Fibroblast of skin of left biceps (primary cell): Measurements from ENCODE around the gene NKAIN2.

Experiments used
- DNase-seq, 2 experiments: peaks; one replicate each; pipeline ENCODE4 v3.0.0-alpha.2; 2013; ENCODE audit warnings: low read depth in 2 of 2

Gene NKAIN2

DNA sequence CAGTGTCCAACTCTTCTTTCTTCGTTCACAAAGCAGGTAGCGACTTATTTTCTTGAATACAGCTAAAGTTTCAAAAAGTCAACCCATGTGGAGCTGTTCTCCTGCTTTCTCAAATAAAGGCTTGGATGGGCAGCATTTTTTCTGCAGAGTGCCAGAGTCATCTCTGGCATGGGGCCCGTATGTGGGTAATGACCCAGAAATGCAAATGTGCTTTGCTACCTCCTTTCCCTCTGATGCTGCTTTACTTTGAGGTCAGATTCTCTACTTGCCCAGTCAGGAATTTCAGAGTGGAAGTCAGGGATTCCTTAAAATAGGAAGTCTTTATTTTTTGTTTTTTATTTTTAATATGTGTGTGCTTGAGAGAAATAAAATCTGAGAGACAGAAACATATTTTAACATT, 4.9 kb downstream of the NKAIN2 start:
- no peak for DNase-seq

DNA sequence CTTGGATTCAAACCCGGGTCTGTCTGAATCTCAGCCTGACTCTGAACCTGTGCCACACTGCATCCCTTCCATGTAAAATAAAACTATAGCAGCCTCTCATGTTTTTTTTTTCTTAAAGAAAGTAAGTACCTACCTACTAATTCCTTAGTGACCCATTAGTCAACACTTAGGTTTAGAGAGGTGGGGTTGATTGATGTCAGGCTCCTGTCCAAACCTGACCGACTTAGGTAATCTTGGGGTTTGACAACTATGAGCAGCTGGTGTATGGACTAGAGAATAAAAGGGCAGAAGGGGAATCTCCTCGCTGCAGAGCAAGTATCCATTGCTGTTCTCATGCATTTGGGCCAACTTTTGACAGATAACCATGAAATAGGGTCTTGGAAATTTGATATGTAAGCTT, 6.5 kb downstream of the NKAIN2 start:
- no peak for DNase-seq

DNA sequence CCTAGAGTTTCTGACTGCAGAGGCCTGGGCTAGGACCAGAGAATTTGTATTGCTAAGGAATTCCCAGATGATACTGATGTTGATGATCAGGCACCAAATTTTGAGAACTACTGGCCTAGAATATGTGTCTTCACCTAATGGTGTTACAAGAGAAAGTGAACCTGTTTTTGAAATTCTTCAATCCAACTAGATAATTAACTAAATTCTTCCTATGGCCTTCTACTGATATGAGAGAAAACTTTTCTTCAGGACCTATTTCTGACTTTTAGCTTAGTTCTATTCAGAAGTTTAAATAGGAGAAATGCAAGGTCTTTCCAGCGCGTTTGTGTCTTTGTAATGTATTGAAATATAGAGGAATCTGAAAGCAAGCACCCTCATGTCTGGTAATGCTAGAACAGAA, 7.3 kb downstream of the NKAIN2 start:
- DNase-seq = no peak

DNA sequence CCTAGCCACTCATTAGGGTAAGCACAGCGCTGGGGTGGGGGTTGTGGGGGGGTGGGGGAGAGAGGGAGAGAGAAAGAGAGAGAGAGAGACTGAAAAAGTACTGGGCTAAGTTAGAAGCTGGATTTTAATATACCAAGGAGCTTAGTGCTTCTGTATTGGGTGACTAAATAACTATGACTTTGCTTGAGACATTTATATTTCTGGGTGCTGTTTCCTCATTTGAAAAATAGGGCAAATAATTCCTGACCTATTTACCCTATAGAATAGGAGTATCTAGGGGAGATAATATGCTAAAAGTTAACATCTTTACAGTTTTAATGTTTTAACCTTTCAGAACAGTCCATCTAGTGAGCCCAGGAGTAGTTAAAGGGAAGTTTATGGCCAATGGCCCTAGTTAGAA, 7.7 kb downstream of the NKAIN2 start:
- DNase-seq = no peak

DNA sequence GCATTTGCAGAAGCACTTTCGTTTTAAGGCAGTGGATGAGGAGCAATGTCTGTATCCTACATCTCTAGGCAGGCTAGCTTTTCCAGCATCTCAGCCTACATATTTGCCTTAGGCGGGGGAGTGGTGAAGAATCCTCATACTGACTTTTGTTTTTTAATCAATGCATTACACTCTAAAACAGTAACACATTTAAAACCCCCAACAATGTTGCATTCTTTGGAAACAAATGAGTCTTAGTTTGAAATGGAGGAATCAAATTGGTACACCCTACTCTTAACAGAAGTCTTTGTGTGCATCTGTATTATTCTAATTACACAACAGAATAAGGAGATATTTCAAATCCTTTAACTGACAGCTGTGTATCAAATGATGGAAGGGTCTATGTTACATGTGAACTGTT, 9.0 kb downstream of the NKAIN2 start:
- no peak for DNase-seq

DNA sequence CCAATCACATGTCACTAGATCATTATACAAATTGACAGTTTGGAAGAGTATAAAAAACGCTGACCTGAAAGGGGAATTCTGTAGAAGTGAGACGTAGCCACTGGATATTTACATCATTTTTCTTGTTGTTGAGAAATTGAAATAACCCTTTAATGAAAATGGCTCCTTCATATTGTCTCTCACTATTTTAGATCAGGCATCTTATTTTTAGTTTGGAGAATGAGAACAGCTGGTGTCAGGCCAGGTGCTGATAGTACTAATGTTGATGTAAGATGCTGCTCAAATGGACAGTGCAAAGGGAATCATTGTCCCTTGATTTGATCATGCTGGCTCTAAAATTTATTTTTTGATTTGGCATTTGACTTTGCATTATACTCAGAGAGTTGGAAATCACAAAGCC, 17.4 kb downstream of the NKAIN2 start:
- DNase-seq = no peak

DNA sequence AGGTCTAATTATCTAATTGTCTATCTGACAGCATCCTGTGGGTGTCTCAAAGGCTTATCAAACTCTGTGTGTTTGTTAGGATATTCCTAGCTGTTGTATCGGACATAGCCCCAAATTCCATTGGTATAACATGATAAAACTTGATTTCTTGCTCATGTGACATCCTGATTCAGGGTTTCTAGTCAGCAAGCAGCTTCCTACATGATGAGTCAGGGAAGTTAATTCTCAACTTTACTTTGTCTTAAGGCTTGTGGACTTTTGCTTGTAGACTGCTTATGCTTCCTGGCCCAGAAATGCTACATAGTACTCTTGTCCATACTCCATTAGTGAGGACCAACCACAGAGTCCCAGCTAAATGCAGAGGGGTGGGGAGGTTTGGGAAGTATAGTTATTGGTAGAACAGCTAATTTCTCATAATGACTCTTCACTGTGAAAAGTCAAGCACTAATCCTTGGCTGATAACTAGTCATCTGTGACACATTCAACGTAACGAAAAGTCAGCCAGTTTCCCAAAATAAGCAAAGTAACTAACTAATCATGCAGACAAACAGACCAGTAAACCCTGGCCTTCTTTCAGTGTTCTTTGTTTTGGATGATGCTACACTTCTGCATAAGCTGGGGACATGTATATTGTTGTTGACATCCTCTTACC, 25.8 kb downstream of the NKAIN2 start:
- peak; percentile 11 to 17 for DNase-seq

DNA sequence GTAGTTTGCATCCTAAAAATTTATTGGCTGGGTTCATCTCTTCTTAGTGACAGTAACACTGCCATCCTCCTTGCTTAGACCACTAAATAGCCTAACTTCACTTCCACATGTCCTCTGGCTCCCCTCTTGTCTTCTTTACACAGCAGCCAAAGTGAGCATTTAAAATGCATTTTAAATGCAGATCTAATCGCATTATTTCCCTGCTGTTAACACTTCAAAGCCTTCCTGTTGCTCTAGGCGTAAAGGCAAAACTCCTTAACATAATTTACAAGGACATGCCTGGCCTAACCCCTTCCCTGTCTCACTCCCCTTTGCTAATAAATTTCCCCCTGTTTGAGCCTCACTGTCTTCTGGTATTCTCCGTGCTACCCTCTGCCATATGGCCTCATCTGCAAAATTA, 26.5 kb downstream of the NKAIN2 start:
- no peak for DNase-seq

DNA sequence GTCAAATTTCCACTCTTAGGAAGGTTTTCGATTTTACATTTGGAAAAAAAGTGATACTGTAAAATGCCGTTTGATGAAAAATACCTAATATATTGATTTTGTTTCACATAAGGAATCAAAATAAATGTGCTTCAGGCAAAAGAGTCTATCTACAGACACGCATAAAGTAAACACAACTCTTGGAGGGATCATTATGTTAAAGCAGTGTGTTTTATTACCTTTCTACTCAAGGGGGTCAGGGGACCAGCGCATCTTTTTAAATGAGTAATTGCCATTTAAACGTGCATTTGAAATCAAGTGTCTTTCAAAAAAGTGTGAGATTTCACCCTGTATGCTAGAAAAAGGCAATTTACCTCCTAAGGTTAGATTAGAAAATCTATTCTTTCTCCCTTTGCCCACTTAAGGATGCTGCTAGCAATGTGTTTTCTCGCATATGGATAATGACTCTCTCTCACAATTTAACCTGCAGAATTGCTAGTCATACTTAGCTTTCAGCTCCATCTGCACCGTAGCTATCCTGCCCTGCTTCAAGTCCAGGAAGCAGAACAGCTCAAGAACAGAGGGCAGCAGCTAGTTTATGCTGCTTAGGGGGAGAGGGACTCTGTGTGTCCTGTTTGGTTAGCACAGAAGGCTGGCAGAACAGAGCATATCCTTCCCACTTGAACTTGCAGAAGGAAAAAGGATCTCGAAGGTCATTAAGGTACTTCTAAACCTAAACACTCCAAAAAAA, 35.0 kb downstream of the NKAIN2 start:
- DNase-seq = no peak

DNA sequence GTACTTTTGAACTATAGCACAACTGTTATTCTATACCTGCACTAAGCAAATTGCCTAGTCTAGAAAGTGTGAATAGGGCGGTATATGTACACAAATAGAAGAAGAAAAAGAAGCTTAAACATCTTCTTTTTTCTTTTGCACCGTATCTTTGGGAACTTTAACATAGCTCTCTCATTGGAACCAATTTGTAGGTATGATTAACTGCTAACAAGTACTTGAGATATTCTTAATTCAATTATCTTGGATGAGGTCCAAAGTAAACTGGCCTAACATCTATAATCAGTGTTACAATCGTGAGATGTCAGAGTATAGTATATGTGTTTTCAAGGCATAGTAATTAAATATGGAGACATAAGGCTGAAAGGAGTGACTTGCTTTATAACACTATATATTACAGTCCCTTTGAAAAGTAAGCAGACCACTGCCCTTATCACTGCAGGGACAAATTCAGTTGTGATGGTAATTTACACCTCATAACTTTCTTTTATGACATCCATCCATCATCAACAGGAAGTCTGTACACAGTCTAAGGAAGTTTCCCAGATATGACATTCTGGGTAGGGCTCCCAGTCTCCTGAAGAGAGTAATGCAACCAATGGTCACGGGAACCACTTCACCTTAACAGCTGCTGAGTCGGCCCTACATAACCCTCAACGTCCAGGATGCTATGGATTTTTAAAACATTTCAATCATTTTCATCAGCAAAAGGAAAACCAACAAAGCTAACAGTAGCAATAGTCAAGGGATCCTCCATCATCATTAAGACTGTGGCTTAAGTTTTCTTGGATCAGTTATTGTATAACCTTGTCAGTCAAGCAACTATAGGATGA, 37.6 kb downstream of the NKAIN2 start:
- DNase-seq = no peak

DNA sequence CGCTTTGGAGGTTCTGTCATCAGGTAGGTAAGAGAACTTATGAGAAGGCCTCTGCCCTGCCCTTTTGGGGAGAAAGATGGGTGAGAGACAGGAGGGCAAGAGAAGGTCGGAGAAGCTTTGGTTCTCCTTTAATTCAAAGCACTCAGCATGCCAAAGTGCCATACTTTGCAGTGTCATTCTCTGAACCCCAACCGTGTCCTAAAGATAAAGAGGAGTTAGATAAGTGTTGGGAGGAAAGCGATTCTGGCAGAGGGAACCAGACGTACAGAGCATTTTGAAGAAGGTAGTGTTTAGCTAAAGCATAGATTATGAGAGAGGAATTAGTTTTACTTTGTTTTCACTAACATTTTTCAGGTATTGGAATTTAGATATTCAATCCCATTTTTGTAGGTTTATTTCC, 40.3 kb downstream of the NKAIN2 start:
- DNase-seq = no peak

DNA sequence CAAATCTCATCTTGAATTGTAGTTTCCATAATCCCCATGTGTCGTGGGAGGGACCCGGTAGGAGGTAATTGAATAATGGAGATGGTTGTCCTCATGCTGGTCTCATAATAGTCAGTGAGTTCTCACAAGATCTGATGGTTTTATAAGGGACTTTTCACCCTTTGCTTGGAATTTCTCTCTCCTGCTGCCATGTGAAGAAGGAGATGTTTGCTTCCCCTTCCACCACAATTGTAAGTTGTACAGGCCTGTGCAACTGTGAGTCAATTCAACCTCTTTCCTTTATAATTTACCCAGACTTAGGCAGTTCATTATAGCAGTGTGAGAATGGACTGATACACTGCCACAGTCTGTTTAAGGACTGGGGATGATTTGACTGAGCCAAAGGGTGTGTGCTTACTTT, 44.7 kb downstream of the NKAIN2 start:
- no peak for DNase-seq

DNA sequence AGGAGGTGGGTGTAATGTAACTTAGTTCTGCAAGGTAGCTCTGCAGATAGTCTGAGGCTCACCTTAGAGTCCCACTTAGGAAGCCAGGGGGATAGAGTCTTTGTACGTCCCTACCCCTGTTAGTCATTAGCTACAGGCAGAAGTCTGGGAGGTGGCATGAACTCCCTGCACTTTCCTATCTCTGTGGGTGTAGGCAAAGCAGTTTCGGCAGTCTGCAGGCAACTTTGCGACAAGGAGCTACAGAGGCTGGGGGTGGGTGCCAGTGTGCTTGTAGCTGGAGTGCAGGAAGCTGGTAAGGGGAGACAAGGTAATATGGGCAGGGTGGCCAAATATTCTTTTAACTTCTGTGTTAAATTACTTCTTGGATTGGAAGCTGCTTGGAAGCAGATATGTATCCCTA, 45.7 kb downstream of the NKAIN2 start:
- DNase-seq = no peak

DNA sequence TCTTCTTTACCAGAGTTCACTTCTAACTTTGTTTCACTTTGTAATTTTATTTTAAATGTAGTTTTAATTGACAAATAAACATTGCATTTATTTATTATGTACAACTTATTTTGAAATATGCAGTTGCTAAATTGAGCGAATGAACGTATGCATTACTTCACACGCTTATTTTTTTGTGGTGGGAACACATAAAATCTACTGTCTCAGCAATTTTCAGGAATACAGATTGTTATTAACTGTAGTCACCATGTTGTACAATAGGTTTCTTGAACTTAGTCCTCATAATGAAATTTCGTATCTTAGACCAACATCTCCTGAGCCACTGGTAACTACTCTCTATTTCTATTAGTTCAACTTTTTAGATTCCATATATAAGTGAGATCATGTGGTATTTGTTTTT, 46.9 kb downstream of the NKAIN2 start:
- DNase-seq = no peak

DNA sequence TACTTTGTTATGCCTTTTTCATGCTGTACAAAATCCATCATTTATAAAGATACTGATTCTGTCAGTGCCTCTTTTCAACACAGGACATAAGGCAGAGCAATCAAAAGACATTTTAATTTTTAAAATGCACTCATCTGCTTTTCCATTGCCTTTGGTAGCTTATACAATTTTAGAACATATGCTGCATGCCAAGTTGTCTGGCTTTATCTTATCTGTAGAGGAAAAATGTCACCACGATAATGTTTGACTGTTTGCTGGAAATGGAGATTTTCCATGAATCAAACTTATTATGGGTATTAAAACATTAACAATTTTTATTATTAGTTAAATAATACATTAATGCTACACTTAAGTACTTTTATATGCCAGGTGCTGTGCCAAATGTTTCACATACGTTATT, 50.5 kb downstream of the NKAIN2 start:
- no peak for DNase-seq

DNA sequence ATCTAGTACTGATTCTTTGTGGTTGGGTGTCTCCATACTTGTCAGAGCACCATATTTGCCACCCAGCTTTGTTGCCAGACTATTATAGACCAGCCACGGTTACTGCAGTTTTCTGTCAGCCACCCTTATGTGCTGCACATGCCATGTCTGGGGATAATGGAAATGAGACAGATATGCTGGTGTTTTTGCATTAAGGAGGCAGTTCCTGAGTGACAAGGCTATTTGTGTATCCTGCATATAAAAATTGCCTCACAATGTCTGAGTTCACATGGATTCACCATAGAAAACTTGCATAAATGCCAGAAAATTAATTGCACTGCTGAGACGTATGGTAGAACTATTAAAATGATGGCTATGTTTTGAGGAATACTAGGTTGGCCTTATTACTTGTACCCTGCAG, 51.8 kb downstream of the NKAIN2 start:
- no peak for DNase-seq

DNA sequence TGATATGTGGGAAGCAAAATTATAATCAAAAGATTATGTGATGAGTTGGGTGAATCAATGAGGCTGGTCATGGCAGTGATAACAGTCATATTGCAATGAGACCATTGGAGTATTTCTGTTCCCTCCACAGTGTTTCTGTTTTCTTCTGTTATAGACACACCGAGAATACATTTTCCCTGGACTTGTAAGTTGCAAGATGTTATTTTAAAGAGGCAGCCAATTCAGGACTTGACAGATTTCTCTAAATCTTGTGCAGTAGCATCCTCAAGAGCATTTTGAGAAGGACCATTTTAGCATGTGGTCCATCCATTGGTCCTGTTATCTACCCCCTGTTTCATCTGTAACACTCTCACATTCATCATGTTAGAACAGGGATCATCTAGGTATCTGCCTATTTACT, 55.6 kb downstream of the NKAIN2 start:
- DNase-seq = no peak

DNA sequence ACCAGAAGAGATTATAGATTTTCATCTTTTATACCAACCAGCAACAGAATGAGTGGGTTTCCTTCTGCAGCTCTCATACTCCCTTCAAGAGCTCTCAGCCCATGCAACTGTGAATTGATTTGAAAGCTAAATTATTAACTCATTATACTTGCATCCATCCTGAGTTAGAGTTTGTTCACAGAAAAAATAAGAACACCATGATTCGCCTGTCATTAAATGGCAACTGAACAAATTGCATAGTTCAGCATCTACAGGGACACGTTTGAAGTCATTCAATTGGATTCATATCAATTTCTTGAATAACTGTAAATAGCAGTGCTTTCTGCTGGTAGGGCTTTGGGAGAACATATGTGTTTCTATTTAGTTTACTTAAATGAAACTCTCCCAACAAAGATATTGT, 65.7 kb downstream of the NKAIN2 start:
- DNase-seq = no peak

DNA sequence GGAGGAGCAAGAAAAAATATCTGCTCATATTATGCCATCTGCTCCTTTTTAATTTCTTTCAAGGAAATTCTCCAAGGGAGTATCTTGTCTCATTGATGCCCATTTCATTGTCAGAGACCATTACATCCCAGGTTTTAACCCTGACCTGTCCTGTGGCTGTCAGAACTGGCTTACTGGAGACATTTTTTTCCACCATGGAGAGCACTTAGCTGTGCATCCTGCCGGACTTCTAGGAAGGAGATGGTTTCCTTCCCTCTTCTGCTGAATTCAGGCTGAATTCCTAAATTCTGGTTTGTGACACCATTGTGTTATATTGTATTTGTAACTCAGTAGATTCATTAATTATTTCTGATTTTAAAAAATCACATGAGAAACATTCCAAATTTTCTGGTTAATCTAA, 70.3 kb downstream of the NKAIN2 start:
- DNase-seq = no peak

DNA sequence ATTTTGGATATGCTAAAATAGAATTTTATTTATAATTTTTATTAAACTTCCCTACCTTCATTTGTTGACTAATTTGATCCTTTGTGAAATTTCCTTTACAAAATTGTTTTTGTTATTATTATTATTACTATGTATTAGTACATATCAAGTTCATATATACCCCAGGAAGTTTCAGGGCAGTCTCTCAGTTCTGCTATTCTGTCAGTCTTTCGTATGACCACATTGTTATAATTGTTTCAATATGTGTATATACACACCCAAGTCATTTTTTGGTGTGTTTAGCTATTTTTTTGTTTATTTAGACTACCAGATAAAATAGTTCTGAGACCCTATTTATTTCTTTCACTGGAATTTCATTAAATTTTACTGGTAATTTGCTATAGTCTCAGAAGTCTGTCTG, 72.1 kb downstream of the NKAIN2 start:
- no peak for DNase-seq

DNA sequence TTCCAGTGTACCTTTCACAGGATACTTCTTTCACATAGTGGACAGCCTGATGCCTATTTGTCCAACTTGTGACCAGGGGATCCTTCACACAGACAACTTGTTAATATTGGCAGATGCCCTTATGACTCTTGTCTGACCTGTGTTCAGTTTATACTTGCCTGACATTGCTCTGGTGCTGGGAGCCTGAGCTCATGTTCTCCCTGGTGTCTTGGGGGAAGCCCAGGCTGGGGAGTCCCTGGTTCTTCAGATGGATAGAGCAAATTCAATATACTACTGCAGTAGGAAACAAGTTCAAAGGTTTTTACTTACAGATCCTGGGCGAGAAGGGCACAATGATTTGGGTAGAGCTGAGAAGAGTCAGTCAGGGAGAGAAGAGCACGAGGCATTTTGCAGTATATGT, 76.1 kb downstream of the NKAIN2 start:
- no peak for DNase-seq

DNA sequence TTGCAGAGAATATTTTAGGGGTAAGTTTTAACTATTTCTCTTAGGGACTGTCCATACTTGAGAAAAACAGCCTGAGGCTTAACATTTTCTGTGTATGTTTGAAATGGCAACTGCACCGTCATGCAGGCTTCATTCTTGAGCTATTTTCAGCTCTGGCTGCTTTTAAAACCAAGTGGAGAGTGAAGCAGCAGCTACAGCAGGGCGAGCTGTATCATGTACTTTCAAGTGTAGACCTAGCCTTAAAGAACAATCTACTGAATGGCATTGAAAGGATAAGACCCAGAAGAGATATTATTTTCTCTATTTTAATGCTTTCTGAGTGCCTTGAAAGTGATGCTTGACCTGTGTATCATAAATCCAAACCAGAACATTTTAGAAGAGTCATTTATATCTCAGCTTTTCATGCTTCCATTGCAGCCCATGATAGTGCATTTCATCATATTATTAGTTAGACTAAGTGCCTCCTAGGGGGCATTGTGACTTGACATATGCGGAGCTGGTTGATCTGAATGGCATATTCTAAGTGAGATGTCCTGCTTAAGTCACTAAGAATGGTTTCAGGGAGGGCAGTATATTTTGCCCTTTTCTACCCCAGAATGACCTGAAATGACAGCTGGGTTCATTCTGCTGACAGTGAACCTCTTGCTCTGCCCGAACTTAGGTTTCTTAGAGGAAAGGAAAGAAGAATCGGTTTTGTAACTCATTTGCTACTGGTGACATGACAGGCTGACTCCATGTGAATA, 85.3 kb downstream of the NKAIN2 start:
- DNase-seq = no peak
